Measurements from ENCODE around the gene TOPAZ1. TPM values are rescaled to one million over a fixed set of nuclear protein-coding genes. Genes with fewer than 3 reads are reported as not detected.

TOPAZ1 gene
- total RNA-seq, 1 donor from 2014 or later, result not detected

- Mint-ChIP-seq H3K27ac (no peak overlapping the region), H3K4me3 (no peak overlapping the region)
- DNase-seq (ENCODE audit: extremely low spot score, unreplicated experiment), result no peak
Measured at GRCh38 chr3:44240061-44240460, 1.6 kb upstream of the TOPAZ1 start.

GRCh38 chr3:44242721-44243120 lies 1.0 kb downstream of the TOPAZ1 start:
- DNase-seq (ENCODE audit: extremely low spot score, unreplicated experiment), result no peak
- Mint-ChIP-seq H3K4me3 (no peak overlapping the region), H3K27ac (no peak overlapping the region), H3K4me1 (ENCODE audit: unreplicated experiment) (no peaks in the 10 kb centered on the region), H3K27me3 (peaks cover 17% of the 10 kb centered on the region), H3K36me3 (no peaks in the 10 kb centered on the region), H3K9me3 (peaks cover 10% of the 10 kb centered on the region)
- no peak for TF ChIP-seq CTCF (conservative IDR thresholded peaks at IDR 0.05)

More at GRCh38 chr3:44240061-44240460, 1.6 kb upstream of the TOPAZ1 start:
- Mint-ChIP-seq H3K27me3 (peaks cover 23% of the 10 kb centered on the region), H3K36me3 (no peaks in the 10 kb centered on the region), H3K9me3 (peaks cover 14% of the 10 kb centered on the region), H3K4me1 (ENCODE audit: unreplicated experiment) (peaks cover 8% of the 10 kb centered on the region)
- no peak for TF ChIP-seq CTCF (conservative IDR thresholded peaks at IDR 0.05)

- H3K27me3 Mint-ChIP-seq, result peaks cover 10% of the 10 kb centered on the region
Measured at GRCh38 chr3:44248152-44248551, 6.5 kb downstream of the TOPAZ1 start.

GRCh38 chr3:44252332-44252959 lies 10.8 kb downstream of the TOPAZ1 start:
- no peak for DNase-seq (ENCODE audit: extremely low spot score, unreplicated experiment)
- TF ChIP-seq CTCF (conservative IDR thresholded peaks at IDR 0.05), result no peak
- Mint-ChIP-seq H3K4me1 (ENCODE audit: unreplicated experiment) (no peaks in the 10 kb centered on the region), H3K36me3 (no peaks in the 10 kb centered on the region), H3K4me3 (no peak overlapping the region), H3K27ac (no peak overlapping the region), H3K27me3 (no peaks in the 10 kb centered on the region), H3K9me3 (no peaks in the 10 kb centered on the region)

More at GRCh38 chr3:44248152-44248551, 6.5 kb downstream of the TOPAZ1 start:
- Mint-ChIP-seq H3K4me3 (no peak overlapping the region), H3K9me3 (peaks cover 5% of the 10 kb centered on the region), H3K27ac (no peak overlapping the region), H3K4me1 (ENCODE audit: unreplicated experiment) (no peaks in the 10 kb centered on the region), H3K36me3 (no peaks in the 10 kb centered on the region)
- no peak for TF ChIP-seq CTCF (conservative IDR thresholded peaks at IDR 0.05)
- DNase-seq (ENCODE audit: extremely low spot score, unreplicated experiment), result no peak

GRCh38 chr3:44259404-44259803 lies 17.7 kb downstream of the TOPAZ1 start:
- Mint-ChIP-seq H3K27ac (no peak overlapping the region), H3K36me3 (no peaks in the 10 kb centered on the region), H3K4me3 (no peak overlapping the region), H3K4me1 (ENCODE audit: unreplicated experiment) (no peaks in the 10 kb centered on the region), H3K27me3 (peaks cover 7% of the 10 kb centered on the region), H3K9me3 (no peaks in the 10 kb centered on the region)
- no peak for TF ChIP-seq CTCF (conservative IDR thresholded peaks at IDR 0.05)
- no peak for DNase-seq (ENCODE audit: extremely low spot score, unreplicated experiment)

Data from type B pancreatic cell (in vitro differentiated cells).